Progenitor cell of endocrine pancreas (in vitro differentiated cells): Measurements from ENCODE around the gene ZNF414. TPM values are rescaled to one million over a fixed set of nuclear protein-coding genes. Genes with fewer than 3 reads are reported as not detected.

ENCODE experiments used
- DNase-seq: peaks from one replicate; pipeline ENCODE4 v3.0.0; 2021; ENCODE audit warnings: low spot score; ENCODE audit not compliant: unreplicated experiment
- H3K27ac Mint-ChIP-seq: 2 replicates; pipeline ENCODE4 v1.8.0; 2021; ENCODE audit warnings: mild to moderate bottlenecking, moderate library complexity, mixed read lengths
- H3K27me3 Mint-ChIP-seq: 2 replicates; pipeline ENCODE4 v1.8.0; 2021; ENCODE audit warnings: mixed read lengths
- H3K36me3 Mint-ChIP-seq: 2 replicates; pipeline ENCODE4 v1.8.0; 2022; ENCODE audit warnings: mixed read lengths; ENCODE audit not compliant: insufficient read depth
- H3K4me1 Mint-ChIP-seq: 2 replicates; pipeline ENCODE4 v1.8.0; 2021; ENCODE audit warnings: low read depth, mixed read lengths
- H3K4me3 Mint-ChIP-seq: 2 replicates; pipeline ENCODE4 v1.8.0; 2021; ENCODE audit warnings: low read depth, mild to moderate bottlenecking, moderate library complexity, mixed read lengths
- H3K9me3 Mint-ChIP-seq: 2 replicates; pipeline ENCODE4 v1.8.0; 2021; ENCODE audit warnings: low read depth, mixed read lengths
- CTCF ChIP-seq: fragments of 200-600 bp; sonication (generic); IDR thresholded peaks from one replicate; pipeline ENCODE4 v1.5.0; 2021; ENCODE audit warnings: antibody characterized with exemption, mild to moderate bottlenecking; ENCODE audit not compliant: unreplicated experiment
- total RNA-seq: library from RNA; stranded (reverse); gene quantifications from 2 replicates; pipeline ENCODE4 v1.2.1, GENCODE V29; 2021

ZNF414 gene
- total RNA-seq, 1 donor from 2014 or later: 37.7 TPM

- H3K4me3 Mint-ChIP-seq: peak overlapping the region; percentile 58
- H3K9me3 Mint-ChIP-seq: no peaks in the 10 kb centered on the region
- peaks cover 7% of the 10 kb centered on the region for H3K4me1 Mint-ChIP-seq
- H3K36me3 Mint-ChIP-seq: peaks cover 1% of the 10 kb centered on the region
- peaks cover 2% of the 10 kb centered on the region for H3K27me3 Mint-ChIP-seq
- TF ChIP-seq CTCF: no peak
- H3K27ac Mint-ChIP-seq: peak overlapping the region; percentile 56
- DNase-seq: no peak
Measured at GRCh38 chr19:8504919-8505318, 9.0 kb downstream of the ZNF414 start.

- no peak for DNase-seq
- no peak for TF ChIP-seq CTCF
- H3K36me3 Mint-ChIP-seq: peaks cover 1% of the 10 kb centered on the region
- peak overlapping the region; percentile 51 for H3K4me3 Mint-ChIP-seq
- peaks cover 2% of the 10 kb centered on the region for H3K27me3 Mint-ChIP-seq
- H3K9me3 Mint-ChIP-seq: no peaks in the 10 kb centered on the region
- H3K4me1 Mint-ChIP-seq: peaks cover 7% of the 10 kb centered on the region
- peak overlapping the region; percentile 67 for H3K27ac Mint-ChIP-seq
Measured at GRCh38 chr19:8504171-8504570, 9.8 kb downstream of the ZNF414 start.

- peaks cover 2% of the 10 kb centered on the region for H3K27me3 Mint-ChIP-seq
- TF ChIP-seq CTCF: no peak
- no peak overlapping the region for H3K27ac Mint-ChIP-seq
- H3K4me3 Mint-ChIP-seq: no peak overlapping the region
- H3K36me3 Mint-ChIP-seq: peaks cover 1% of the 10 kb centered on the region
- no peaks in the 10 kb centered on the region for H3K9me3 Mint-ChIP-seq
- peaks cover 7% of the 10 kb centered on the region for H3K4me1 Mint-ChIP-seq
- no peak for DNase-seq
Measured at GRCh38 chr19:8503510-8503909, 10.5 kb downstream of the ZNF414 start.

GRCh38 chr19:8501981-8502380 is 12.0 kb downstream of the ZNF414 start:
- TF ChIP-seq CTCF: no peak
- H3K36me3 Mint-ChIP-seq: no peaks in the 10 kb centered on the region
- peaks cover 7% of the 10 kb centered on the region for H3K4me1 Mint-ChIP-seq
- no peak overlapping the region for H3K27ac Mint-ChIP-seq
- no peak overlapping the region for H3K4me3 Mint-ChIP-seq
- no peak for DNase-seq
- peaks cover 2% of the 10 kb centered on the region for H3K27me3 Mint-ChIP-seq
- H3K9me3 Mint-ChIP-seq: no peaks in the 10 kb centered on the region

GRCh38 chr19:8501516-8501915 is 12.5 kb downstream of the ZNF414 start:
- DNase-seq: no peak
- H3K4me3 Mint-ChIP-seq: no peak overlapping the region
- H3K9me3 Mint-ChIP-seq: no peaks in the 10 kb centered on the region
- H3K27ac Mint-ChIP-seq: no peak overlapping the region
- H3K27me3 Mint-ChIP-seq: peaks cover 2% of the 10 kb centered on the region
- peaks cover 7% of the 10 kb centered on the region for H3K4me1 Mint-ChIP-seq
- no peaks in the 10 kb centered on the region for H3K36me3 Mint-ChIP-seq
- no peak for TF ChIP-seq CTCF
